ENCODE measurements around the gene RNF214.
"Not testable (repeated sequence)": the region's sequence is repeated elsewhere in the genome, so short reads cannot be mapped to it uniquely, and the experiment has no call there.

The RNF214 gene

GRCh38 chr11:117197516-117198456 is 34.7 kb upstream of the RNF214 start:
- DNase-seq (ENCODE audit: low read depth): no peak

DNA sequence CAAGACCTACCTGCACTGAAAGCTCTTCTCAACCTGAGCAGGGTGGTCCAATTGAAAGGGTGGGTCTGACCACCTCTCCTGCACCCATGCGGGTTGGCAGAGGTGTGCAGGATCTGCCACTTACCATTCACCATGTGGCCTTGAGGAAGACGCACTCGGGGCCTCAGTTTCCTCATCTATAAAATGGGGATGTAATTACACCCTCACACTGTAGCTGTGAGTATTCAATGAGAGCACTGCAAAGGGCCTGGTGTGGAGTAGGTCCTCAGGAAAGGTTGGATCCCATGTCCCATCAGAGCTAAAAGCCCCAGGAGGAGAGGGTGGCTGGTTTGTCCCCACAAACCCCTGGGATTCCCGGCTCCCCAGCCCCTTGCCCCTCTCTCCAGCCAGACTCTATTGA is 33.9 kb upstream of the RNF214 start:
- DNase-seq (ENCODE audit: low read depth): no peak

- DNase-seq (ENCODE audit: low read depth): no peak
These were observed 33.2 kb upstream of the RNF214 start, which contains the start of gene TAGLN for GRCh38 chr11:117199053-117199915. Gene TAGLN (plus strand): TSS chr11:117199370. CDS start chr11:117203014, 3,644 bp downstream.

DNA sequence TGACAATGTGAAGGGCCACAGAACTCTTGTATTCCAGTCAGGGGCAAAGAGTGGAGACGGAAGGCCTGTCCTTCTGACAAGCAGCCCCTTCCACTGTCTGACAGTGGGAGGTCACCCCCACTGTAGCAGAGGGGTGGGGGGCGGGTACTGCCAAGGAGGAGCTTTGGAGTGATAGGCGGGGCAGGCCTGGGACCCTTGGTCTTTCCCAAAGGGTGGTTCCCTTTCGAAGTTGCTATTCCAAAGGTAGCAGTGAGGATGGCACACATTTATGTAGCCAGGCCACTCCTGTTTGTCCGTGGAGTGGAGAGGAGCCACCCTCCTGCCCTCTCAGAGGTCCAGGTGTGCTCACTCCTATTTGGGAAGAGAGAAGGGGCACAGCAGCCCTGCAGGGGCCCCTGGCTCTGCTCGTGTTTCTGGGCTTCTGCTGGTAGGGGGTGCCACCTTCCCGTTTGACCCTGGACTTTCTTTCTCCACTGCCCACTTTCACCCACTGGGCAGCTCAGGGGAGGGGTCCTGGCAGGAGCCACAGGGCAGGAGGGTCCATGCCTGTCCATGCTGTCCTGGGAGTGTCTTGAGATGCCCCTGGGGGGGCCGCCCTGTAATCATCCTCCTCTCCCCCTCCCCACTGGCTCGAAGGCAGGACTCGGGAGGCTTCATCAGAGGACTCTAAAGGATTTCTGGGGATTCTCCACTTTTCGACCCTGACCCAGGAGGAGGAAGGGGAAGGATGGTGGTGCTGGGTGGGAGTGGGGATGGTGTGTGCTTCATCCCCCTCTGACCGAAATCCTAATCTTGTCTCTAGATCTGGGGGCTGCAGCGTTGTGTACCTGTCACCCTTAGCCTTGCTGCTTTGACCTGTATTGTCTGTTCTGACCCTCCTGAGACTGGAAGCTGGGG is 32.3 kb upstream of the RNF214 start:
- no peak for DNase-seq (ENCODE audit: low read depth)

GRCh38 chr11:117200813-117201657 is 31.4 kb upstream of the RNF214 start:
- no peak for DNase-seq (ENCODE audit: low read depth)

- no peak for DNase-seq (ENCODE audit: low read depth)
These were observed 30.7 kb upstream of the RNF214 start for GRCh38 chr11:117201658-117202305.

DNA sequence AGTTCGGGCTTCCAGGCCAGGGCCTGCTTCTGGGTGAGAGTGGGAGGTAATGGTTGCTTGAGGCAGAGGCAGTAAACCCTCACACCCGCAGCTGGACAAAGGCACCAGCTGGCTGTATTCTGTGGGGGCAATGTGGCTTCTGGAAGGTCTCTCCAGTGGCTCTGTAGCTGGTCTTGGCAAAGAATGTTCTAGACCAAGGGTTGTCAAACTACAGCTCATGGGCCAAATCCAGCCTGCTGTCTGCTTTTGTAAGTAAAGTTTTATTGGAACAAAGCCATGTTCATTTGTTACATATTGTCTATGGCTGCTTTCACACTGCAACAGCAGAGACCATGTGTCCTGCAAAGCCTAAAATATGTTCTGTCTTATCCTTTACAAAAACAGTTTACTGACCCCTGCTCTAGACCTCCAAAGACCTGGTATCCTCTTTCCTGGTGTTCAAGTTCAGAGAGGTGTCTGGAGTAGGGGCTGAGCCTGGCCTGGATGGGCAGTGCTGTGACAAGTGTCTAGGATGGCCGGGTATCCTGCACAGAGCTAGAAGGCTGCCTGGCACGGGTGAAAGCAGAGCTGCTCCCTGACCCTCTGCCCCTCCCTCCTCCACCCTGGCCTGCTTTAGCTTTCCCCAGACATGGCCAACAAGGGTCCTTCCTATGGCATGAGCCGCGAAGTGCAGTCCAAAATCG is 29.9 kb upstream of the RNF214 start:
- no peak for DNase-seq (ENCODE audit: low read depth)

DNA sequence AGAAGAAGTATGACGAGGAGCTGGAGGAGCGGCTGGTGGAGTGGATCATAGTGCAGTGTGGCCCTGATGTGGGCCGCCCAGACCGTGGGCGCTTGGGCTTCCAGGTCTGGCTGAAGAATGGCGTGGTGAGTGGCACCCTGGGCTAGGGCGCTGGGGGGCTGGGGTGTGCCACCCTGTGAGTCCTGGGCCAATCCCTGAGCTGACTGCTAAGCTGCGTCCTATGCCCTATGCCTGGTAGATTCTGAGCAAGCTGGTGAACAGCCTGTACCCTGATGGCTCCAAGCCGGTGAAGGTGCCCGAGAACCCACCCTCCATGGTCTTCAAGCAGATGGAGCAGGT is 29.4 kb upstream of the RNF214 start:
- DNase-seq (ENCODE audit: low read depth): no peak

GRCh38 chr11:117204283-117205080 is 28.0 kb upstream of the RNF214 start:
- no peak for DNase-seq (ENCODE audit: low read depth)

GRCh38 chr11:117205211-117205818 is 27.2 kb upstream of the RNF214 start:
- no peak for DNase-seq (ENCODE audit: low read depth)

DNA sequence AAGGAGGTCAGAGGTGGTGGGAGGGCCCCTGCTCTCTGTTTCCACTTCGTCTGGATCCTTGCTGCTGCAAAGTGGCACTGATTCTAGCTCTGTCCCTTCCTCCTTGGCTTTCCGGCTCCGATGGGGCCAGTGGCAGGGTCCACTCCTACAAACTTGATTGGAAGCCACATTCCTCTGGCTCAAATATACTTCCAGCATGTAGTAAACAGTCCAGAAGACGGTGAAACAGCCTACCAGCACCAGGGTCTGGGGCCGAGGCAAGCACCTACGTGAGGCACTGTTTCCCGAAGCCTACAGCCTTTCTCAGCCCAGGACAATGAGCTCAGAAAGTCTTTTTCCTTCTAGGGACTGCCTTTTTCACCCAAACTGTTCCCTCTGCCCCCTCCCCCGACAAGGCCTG is 26.4 kb upstream of the RNF214 start:
- not testable (repeated sequence) for DNase-seq (ENCODE audit: low read depth)

GRCh38 chr11:117206859-117207258 is 25.6 kb upstream of the RNF214 start:
- DNase-seq (ENCODE audit: low read depth): not testable (repeated sequence)

- not testable (repeated sequence) for DNase-seq (ENCODE audit: low read depth)
These were observed 25.0 kb upstream of the RNF214 start for GRCh38 chr11:117207481-117207880.

GRCh38 chr11:117208710-117209109 is 23.8 kb upstream of the RNF214 start:
- not testable (repeated sequence) for DNase-seq (ENCODE audit: low read depth)

- DNase-seq (ENCODE audit: low read depth): not testable (repeated sequence)
These were observed 22.9 kb upstream of the RNF214 start for GRCh38 chr11:117209351-117210125.

GRCh38 chr11:117210620-117211019 is 21.9 kb upstream of the RNF214 start:
- no peak for DNase-seq (ENCODE audit: low read depth)

GRCh38 chr11:117212697-117213355 is 19.6 kb upstream of the RNF214 start:
- no peak for DNase-seq (ENCODE audit: low read depth)

Data from stimulated activated CD8-positive, alpha-beta memory T cell treated with anti-CD3 and anti-CD28 coated beads, Interleukin-15, amount 100 ng/mL, for 1 hour (primary cell).